Inflammatory macrophage (primary cell): Measurements from ENCODE around the gene APEX2.
A peak's percentile ranks its signal among the peaks of the same experiment; 100 is the strongest.
"Not testable (repeated sequence)": the region's sequence is repeated elsewhere in the genome, so short reads cannot be mapped to it uniquely, and the experiment has no call there.

Source experiments
- DNase-seq, 2 donors: peaks; one replicate each; pipeline ENCODE4 v3.0.0-alpha.2; 2020 to 2022
- total RNA-seq, 18 experiments: gene quantifications; one replicate each; lab custom pipeline; 2026; ENCODE audit warnings: mixed read lengths in 6 of 18, inconsistent platforms in 2 of 18; lab: John Stamatoyannopoulos, UW

The APEX2 gene
- 7.6 to 29.3 (median 21.8) reads per million in 18 experiments for total RNA-seq

- peak; percentile 92 to 95 for DNase-seq
Observed at GRCh38 chrX:54999717-55000598, at the start of gene APEX2. Gene APEX2, plus strand, starts transcription at chrX:55000363. Its CDS starts 60 bp downstream, at chrX:55000423.

- no peak for DNase-seq
Observed at GRCh38 chrX:54950730-54951375, 49.3 kb upstream of the APEX2 start.

- no peak for DNase-seq
Observed at GRCh38 chrX:54961750-54962149, 38.4 kb upstream of the APEX2 start.

- DNase-seq, result no peak
Observed at GRCh38 chrX:54964766-54965497, 35.2 kb upstream of the APEX2 start.

- no peak for DNase-seq
Observed at GRCh38 chrX:54977387-54977786, 22.8 kb upstream of the APEX2 start.

GRCh38 chrX:54978448-54978847 lies 21.7 kb upstream of the APEX2 start:
- DNase-seq, result no peak

GRCh38 chrX:54979432-54979831 lies 20.7 kb upstream of the APEX2 start:
- no peak for DNase-seq

GRCh38 chrX:54980334-54980733 lies 19.8 kb upstream of the APEX2 start:
- DNase-seq, result no peak

- DNase-seq, result not testable (repeated sequence)
Observed at GRCh38 chrX:54983306-54983705, 16.9 kb upstream of the APEX2 start.

GRCh38 chrX:54991706-54992105 lies 8.5 kb upstream of the APEX2 start:
- no peak for DNase-seq

- DNase-seq, result no peak
Observed at GRCh38 chrX:54992911-54993622, 7.1 kb upstream of the APEX2 start.

GRCh38 chrX:54994099-54994498 lies 6.1 kb upstream of the APEX2 start, which contains the start of gene PFKFB1:
Gene PFKFB1, minus strand, starts transcription at chrX:54994188. Its CDS starts 181 bp downstream, at chrX:54994007.
- no peak for DNase-seq

- DNase-seq, result peak; percentile 78 to 80
Observed at GRCh38 chrX:54994668-54995351, 5.4 kb upstream of the APEX2 start.

- DNase-seq, result no peak
Observed at GRCh38 chrX:54995621-54996020, 4.5 kb upstream of the APEX2 start.

GRCh38 chrX:55004231-55004630 lies 4.1 kb downstream of the APEX2 start:
- DNase-seq, result no peak

GRCh38 chrX:55005256-55005655 lies 5.1 kb downstream of the APEX2 start:
- peak; percentile 13 to 44 for DNase-seq

GRCh38 chrX:55006827-55007621 lies 6.9 kb downstream of the APEX2 start:
- DNase-seq, result no peak

GRCh38 chrX:55007656-55008055 lies 7.5 kb downstream of the APEX2 start:
- no peak for DNase-seq

GRCh38 chrX:55008571-55009358 lies 8.6 kb downstream of the APEX2 start:
- DNase-seq, result peak; percentile 45 to 64

GRCh38 chrX:55011294-55011693 lies 11.1 kb downstream of the APEX2 start:
- DNase-seq, result no peak
